WTC11 (cell line): ENCODE measurements around the gene TEC. TPM values are rescaled to one million over a fixed set of nuclear protein-coding genes. Genes with fewer than 3 reads are reported as not detected.

Experiments
- ATAC-seq: fragments of 200-7000 bp; cut with Tn5 transposase; 2 replicates; pipeline ENCODE4 v1.10.0; 2021; ENCODE audit warnings: mild to moderate bottlenecking, moderate library complexity
- CTCF ChIA-PET: fragments of 300-600 bp; sonication (Branson Sonifier 250); formaldehyde crosslinking; loops from one replicate; lab custom pipeline; 2021; ENCODE audit warnings: antibody characterized with exemption; lab: Charles Lee
- POLR2A ChIA-PET: fragments of 350-600 bp; sonication (Branson Sonifier 250); formaldehyde crosslinking; loops from one replicate; lab custom pipeline; 2021; ENCODE audit warnings: antibody characterized with exemption; lab: Charles Lee
- DNase-seq: peaks from one replicate; pipeline ENCODE4 v3.0.0; 2021; ENCODE audit warnings: low spot score
- H3K27ac Mint-ChIP-seq: 2 replicates; pipeline ENCODE4 v1.8.0; 2021; ENCODE audit warnings: mixed read lengths
- H3K27me3 Mint-ChIP-seq: 2 replicates; pipeline ENCODE4 v1.8.0; 2021; ENCODE audit warnings: low read depth, mild to moderate bottlenecking, moderate library complexity, mixed read lengths
- H3K36me3 Mint-ChIP-seq: 2 replicates; pipeline ENCODE4 v1.8.0; 2021; ENCODE audit warnings: mixed read lengths
- H3K4me1 Mint-ChIP-seq: 2 replicates; pipeline ENCODE4 v1.8.0; 2022; ENCODE audit warnings: mixed read lengths
- H3K4me3 Mint-ChIP-seq: 2 replicates; pipeline ENCODE4 v1.8.0; 2021; ENCODE audit warnings: mild to moderate bottlenecking, moderate library complexity, mixed read lengths
- H3K9me3 Mint-ChIP-seq: 2 replicates; pipeline ENCODE4 v1.8.0; 2021; ENCODE audit warnings: mixed read lengths
- CREM ChIP-seq: sonication (generic); formaldehyde crosslinking; IDR thresholded peaks from 2 replicates; pipeline ENCODE4 v1.8.1; 2022; ENCODE audit warnings: mild to moderate bottlenecking, missing genetic modification reagents, moderate library complexity
- ESRRA ChIP-seq: sonication (generic); formaldehyde crosslinking; IDR thresholded peaks from 2 replicates; pipeline ENCODE4 v1.8.1; 2022; ENCODE audit warnings: mild to moderate bottlenecking, missing genetic modification reagents, borderline replicate concordance
- FOXK1 ChIP-seq: sonication (generic); formaldehyde crosslinking; IDR thresholded peaks from 2 replicates; pipeline ENCODE4 v1.8.0; 2022; ENCODE audit warnings: mild to moderate bottlenecking, moderate library complexity, missing genetic modification reagents
- GRHL2 ChIP-seq: fragments of 250-450 bp; sonication (Bioruptor Pico); IDR thresholded peaks from 2 replicates; pipeline ENCODE4 v1.8.0; 2022; ENCODE audit warnings: mild to moderate bottlenecking, moderate library complexity; ENCODE audit not compliant: insufficient replicate concordance, severe bottlenecking
- JUN ChIP-seq: sonication (generic); formaldehyde crosslinking; IDR thresholded peaks from 2 replicates; pipeline ENCODE4 v1.8.0; 2023; ENCODE audit warnings: mild to moderate bottlenecking, missing genetic modification reagents
- NR2C2 ChIP-seq: sonication (generic); formaldehyde crosslinking; IDR thresholded peaks from 2 replicates; pipeline ENCODE4 v1.8.0; 2022; ENCODE audit warnings: mild to moderate bottlenecking, missing genetic modification reagents
- OVOL2 ChIP-seq: fragments of 250-450 bp; sonication (Bioruptor Pico); IDR thresholded peaks from 2 replicates; pipeline ENCODE4 v1.9.0; 2021; ENCODE audit warnings: mild to moderate bottlenecking, borderline replicate concordance
- SP1 ChIP-seq: sonication (generic); formaldehyde crosslinking; conservative IDR thresholded peaks from 2 replicates; pipeline ENCODE4 v1.8.1; 2022; ENCODE audit warnings: missing genetic modification reagents
- TEAD4 ChIP-seq: sonication (generic); formaldehyde crosslinking; IDR thresholded peaks from 2 replicates; pipeline ENCODE4 v1.8.0; 2022; ENCODE audit warnings: mild to moderate bottlenecking, missing genetic modification reagents
- ZNF121 ChIP-seq: sonication (generic); formaldehyde crosslinking; IDR thresholded peaks from 2 replicates; pipeline ENCODE4 v1.8.0; 2023; ENCODE audit warnings: missing genetic modification reagents
- ZNF263 ChIP-seq: sonication (generic); formaldehyde crosslinking; IDR thresholded peaks from 2 replicates; pipeline ENCODE4 v1.8.1; 2022; ENCODE audit warnings: low read depth, mild to moderate bottlenecking, moderate library complexity, missing genetic modification reagents
- ZNF423 ChIP-seq: fragments of 250-450 bp; sonication (Bioruptor Pico); IDR thresholded peaks from 2 replicates; pipeline ENCODE4 v2.1.2; 2022; ENCODE audit warnings: mild to moderate bottlenecking, moderate library complexity
- ZNF671 ChIP-seq: fragments of 250-450 bp; sonication (Bioruptor Pico); IDR thresholded peaks from 2 replicates; pipeline ENCODE4 v1.8.0; 2021; ENCODE audit warnings: mild to moderate bottlenecking
- total RNA-seq: library from RNA; stranded (reverse); gene quantifications from 3 replicates; pipeline ENCODE4 v1.2.3, GENCODE V29; 2021
- TF ChIP-seq, protein P1 (sequence below): fragments of 250-450 bp; sonication (Bioruptor Pico); IDR thresholded peaks from 2 replicates; pipeline ENCODE4 v1.9.0; 2021; ENCODE audit warnings: mild to moderate bottlenecking
- TF ChIP-seq, protein P2 (sequence below): fragments of 250-450 bp; sonication (Bioruptor Pico); IDR thresholded peaks from 2 replicates; pipeline ENCODE4 v1.9.0; 2021; ENCODE audit warnings: moderate library complexity, mild to moderate bottlenecking, inconsistent platforms, borderline replicate concordance
- TF ChIP-seq, protein P3 (sequence below): sonication (generic); formaldehyde crosslinking; IDR thresholded peaks from 2 replicates; pipeline ENCODE4 v1.8.0; 2023; ENCODE audit warnings: missing genetic modification reagents, mild to moderate bottlenecking, borderline replicate concordance
- TF ChIP-seq, protein P4 (sequence below): sonication (generic); formaldehyde crosslinking; IDR thresholded peaks from 2 replicates; pipeline ENCODE4 v1.8.0; 2022; ENCODE audit warnings: mild to moderate bottlenecking, missing genetic modification reagents
- TF ChIP-seq, protein P5 (sequence below): sonication (generic); formaldehyde crosslinking; IDR thresholded peaks from 2 replicates; pipeline ENCODE4 v1.8.0; 2022; ENCODE audit warnings: mild to moderate bottlenecking, missing genetic modification reagents
- TF ChIP-seq, protein P6 (sequence below): sonication (generic); formaldehyde crosslinking; conservative IDR thresholded peaks from 2 replicates; pipeline ENCODE4 v1.8.1; 2023; ENCODE audit warnings: mild to moderate bottlenecking, low read depth, missing genetic modification reagents, moderate library complexity
- TF ChIP-seq, protein P7 (sequence below): sonication (generic); formaldehyde crosslinking; IDR thresholded peaks from 2 replicates; pipeline ENCODE4 v1.8.1; 2022; ENCODE audit warnings: low read depth, mild to moderate bottlenecking, moderate library complexity, missing genetic modification reagents, borderline replicate concordance
- TF ChIP-seq, protein P8 (sequence below): sonication (generic); formaldehyde crosslinking; IDR thresholded peaks from 2 replicates; pipeline ENCODE4 v1.8.1; 2023; ENCODE audit warnings: mild to moderate bottlenecking, missing genetic modification reagents

Gene TEC
- total RNA-seq, 1 experiment from 2014 or later = 8.8 TPM

DNA sequence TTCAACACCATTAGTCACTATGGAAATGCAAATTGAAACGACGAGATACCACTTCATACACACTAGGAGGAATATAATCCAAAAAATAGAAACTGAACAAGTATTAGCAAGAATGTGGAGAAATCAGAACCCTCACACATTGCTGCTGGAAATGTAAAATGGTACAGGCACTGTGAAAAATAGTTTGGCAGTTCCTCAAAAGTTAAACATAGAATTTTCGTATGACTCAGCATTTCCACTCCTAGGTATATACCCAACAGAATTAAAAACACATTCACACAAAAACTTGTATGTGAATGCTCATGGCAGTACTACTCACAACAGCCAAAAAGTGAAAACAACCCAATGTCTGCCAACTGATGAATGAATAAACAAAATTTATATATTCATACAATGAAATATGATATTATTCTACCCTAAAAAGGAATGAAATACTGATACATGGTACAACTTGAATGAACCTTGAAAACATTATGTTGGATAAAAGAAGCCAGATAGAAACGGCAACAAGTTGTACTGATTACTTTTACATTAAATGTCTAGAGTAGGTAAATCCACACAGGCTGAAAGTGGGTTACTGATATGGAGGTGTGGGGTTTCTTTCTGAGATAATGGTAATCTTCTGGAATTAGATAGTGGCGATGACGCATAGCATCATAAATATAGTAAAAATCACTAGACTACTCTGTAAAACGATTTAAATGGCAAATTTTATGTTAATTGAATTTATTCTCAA lies 22.3 kb downstream of the TEC start (continued):
- TF ChIP-seq, protein P1, sequence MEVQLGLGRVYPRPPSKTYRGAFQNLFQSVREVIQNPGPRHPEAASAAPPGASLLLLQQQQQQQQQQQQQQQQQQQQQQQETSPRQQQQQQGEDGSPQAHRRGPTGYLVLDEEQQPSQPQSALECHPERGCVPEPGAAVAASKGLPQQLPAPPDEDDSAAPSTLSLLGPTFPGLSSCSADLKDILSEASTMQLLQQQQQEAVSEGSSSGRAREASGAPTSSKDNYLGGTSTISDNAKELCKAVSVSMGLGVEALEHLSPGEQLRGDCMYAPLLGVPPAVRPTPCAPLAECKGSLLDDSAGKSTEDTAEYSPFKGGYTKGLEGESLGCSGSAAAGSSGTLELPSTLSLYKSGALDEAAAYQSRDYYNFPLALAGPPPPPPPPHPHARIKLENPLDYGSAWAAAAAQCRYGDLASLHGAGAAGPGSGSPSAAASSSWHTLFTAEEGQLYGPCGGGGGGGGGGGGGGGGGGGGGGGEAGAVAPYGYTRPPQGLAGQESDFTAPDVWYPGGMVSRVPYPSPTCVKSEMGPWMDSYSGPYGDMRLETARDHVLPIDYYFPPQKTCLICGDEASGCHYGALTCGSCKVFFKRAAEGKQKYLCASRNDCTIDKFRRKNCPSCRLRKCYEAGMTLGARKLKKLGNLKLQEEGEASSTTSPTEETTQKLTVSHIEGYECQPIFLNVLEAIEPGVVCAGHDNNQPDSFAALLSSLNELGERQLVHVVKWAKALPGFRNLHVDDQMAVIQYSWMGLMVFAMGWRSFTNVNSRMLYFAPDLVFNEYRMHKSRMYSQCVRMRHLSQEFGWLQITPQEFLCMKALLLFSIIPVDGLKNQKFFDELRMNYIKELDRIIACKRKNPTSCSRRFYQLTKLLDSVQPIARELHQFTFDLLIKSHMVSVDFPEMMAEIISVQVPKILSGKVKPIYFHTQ = no peak
- TF ChIP-seq TEAD4 (CRISPR knock-in tag) (no peak), ZNF671 (no peak), SP1 (CRISPR knock-in tag) (no peak)
- TF ChIP-seq, protein P2, sequence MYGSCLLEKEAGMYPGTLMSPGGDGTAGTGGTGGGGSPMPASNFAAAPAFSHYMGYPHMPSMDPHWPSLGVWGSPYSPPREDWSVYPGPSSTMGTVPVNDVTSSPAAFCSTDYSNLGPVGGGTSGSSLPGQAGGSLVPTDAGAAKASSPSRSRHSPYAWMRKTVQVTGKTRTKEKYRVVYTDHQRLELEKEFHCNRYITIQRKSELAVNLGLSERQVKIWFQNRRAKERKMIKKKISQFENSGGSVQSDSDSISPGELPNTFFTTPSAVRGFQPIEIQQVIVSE (CRISPR knock-in tag) = no peak
- TF ChIP-seq, protein P3, sequence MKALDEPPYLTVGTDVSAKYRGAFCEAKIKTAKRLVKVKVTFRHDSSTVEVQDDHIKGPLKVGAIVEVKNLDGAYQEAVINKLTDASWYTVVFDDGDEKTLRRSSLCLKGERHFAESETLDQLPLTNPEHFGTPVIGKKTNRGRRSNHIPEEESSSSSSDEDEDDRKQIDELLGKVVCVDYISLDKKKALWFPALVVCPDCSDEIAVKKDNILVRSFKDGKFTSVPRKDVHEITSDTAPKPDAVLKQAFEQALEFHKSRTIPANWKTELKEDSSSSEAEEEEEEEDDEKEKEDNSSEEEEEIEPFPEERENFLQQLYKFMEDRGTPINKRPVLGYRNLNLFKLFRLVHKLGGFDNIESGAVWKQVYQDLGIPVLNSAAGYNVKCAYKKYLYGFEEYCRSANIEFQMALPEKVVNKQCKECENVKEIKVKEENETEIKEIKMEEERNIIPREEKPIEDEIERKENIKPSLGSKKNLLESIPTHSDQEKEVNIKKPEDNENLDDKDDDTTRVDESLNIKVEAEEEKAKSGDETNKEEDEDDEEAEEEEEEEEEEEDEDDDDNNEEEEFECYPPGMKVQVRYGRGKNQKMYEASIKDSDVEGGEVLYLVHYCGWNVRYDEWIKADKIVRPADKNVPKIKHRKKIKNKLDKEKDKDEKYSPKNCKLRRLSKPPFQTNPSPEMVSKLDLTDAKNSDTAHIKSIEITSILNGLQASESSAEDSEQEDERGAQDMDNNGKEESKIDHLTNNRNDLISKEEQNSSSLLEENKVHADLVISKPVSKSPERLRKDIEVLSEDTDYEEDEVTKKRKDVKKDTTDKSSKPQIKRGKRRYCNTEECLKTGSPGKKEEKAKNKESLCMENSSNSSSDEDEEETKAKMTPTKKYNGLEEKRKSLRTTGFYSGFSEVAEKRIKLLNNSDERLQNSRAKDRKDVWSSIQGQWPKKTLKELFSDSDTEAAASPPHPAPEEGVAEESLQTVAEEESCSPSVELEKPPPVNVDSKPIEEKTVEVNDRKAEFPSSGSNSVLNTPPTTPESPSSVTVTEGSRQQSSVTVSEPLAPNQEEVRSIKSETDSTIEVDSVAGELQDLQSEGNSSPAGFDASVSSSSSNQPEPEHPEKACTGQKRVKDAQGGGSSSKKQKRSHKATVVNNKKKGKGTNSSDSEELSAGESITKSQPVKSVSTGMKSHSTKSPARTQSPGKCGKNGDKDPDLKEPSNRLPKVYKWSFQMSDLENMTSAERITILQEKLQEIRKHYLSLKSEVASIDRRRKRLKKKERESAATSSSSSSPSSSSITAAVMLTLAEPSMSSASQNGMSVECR = no peak

DNA sequence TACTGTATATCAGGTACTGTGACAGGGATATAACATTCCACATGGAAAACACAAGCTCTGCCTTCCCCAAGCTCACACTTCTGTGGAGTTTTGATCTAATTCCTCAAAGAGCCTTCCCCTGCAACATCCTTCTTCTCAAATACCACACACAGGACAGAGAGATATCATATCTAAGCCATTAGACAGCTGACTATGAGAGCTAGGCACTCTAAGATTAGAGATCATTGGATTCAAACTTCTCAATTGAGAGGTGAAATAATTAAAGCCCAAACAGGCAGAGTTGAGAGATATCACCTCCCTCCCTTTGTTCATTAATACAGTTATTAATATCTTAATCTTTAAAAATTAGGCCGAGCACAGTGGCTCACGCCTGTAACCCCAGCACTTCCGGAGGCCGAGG lies 25.0 kb downstream of the TEC start:
- no peaks in the 10 kb centered on the region for H3K27me3 Mint-ChIP-seq
- ChIA-PET CTCF (no interaction called here), POLR2A (no interaction called here)
- no peak overlapping the region for H3K27ac Mint-ChIP-seq
- DNase-seq (no peak), ATAC-seq (no peak)
- H3K4me3 Mint-ChIP-seq = no peak overlapping the region
- H3K36me3 Mint-ChIP-seq = peaks cover 8% of the 10 kb centered on the region
- H3K9me3 Mint-ChIP-seq = peaks cover 8% of the 10 kb centered on the region; the same call in 1 of the 2 replicates
- no peak for TF ChIP-seq NR2C2 (CRISPR knock-in tag)
- no peak for TF ChIP-seq CREM (CRISPR knock-in tag)
- TF ChIP-seq ZNF263 (CRISPR knock-in tag) = no peak
- TF ChIP-seq ESRRA (CRISPR knock-in tag) = no peak
- no peak for TF ChIP-seq OVOL2 (CRISPR knock-in tag)
- no peak for TF ChIP-seq TEAD4 (CRISPR knock-in tag)
- TF ChIP-seq, protein P4, sequence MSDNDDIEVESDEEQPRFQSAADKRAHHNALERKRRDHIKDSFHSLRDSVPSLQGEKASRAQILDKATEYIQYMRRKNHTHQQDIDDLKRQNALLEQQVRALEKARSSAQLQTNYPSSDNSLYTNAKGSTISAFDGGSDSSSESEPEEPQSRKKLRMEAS = no peak
- no peak for TF ChIP-seq JUN (CRISPR knock-in tag)
- TF ChIP-seq, protein P5, sequence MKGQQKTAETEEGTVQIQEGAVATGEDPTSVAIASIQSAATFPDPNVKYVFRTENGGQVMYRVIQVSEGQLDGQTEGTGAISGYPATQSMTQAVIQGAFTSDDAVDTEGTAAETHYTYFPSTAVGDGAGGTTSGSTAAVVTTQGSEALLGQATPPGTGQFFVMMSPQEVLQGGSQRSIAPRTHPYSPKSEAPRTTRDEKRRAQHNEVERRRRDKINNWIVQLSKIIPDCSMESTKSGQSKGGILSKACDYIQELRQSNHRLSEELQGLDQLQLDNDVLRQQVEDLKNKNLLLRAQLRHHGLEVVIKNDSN = no peak
- no peak for TF ChIP-seq FOXK1 (CRISPR knock-in tag)
- no peak for TF ChIP-seq ZNF121 (CRISPR knock-in tag)
- no peak for TF ChIP-seq ZNF423 (CRISPR knock-in tag)
- no peak for TF ChIP-seq GRHL2 (CRISPR knock-in tag)
- TF ChIP-seq, protein P6, sequence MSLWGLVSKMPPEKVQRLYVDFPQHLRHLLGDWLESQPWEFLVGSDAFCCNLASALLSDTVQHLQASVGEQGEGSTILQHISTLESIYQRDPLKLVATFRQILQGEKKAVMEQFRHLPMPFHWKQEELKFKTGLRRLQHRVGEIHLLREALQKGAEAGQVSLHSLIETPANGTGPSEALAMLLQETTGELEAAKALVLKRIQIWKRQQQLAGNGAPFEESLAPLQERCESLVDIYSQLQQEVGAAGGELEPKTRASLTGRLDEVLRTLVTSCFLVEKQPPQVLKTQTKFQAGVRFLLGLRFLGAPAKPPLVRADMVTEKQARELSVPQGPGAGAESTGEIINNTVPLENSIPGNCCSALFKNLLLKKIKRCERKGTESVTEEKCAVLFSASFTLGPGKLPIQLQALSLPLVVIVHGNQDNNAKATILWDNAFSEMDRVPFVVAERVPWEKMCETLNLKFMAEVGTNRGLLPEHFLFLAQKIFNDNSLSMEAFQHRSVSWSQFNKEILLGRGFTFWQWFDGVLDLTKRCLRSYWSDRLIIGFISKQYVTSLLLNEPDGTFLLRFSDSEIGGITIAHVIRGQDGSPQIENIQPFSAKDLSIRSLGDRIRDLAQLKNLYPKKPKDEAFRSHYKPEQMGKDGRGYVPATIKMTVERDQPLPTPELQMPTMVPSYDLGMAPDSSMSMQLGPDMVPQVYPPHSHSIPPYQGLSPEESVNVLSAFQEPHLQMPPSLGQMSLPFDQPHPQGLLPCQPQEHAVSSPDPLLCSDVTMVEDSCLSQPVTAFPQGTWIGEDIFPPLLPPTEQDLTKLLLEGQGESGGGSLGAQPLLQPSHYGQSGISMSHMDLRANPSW = no peak
- TF ChIP-seq, protein P7, sequence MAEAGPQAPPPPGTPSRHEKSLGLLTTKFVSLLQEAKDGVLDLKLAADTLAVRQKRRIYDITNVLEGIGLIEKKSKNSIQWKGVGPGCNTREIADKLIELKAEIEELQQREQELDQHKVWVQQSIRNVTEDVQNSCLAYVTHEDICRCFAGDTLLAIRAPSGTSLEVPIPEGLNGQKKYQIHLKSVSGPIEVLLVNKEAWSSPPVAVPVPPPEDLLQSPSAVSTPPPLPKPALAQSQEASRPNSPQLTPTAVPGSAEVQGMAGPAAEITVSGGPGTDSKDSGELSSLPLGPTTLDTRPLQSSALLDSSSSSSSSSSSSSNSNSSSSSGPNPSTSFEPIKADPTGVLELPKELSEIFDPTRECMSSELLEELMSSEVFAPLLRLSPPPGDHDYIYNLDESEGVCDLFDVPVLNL (CRISPR knock-in tag) = no peak
- TF ChIP-seq, protein P8, sequence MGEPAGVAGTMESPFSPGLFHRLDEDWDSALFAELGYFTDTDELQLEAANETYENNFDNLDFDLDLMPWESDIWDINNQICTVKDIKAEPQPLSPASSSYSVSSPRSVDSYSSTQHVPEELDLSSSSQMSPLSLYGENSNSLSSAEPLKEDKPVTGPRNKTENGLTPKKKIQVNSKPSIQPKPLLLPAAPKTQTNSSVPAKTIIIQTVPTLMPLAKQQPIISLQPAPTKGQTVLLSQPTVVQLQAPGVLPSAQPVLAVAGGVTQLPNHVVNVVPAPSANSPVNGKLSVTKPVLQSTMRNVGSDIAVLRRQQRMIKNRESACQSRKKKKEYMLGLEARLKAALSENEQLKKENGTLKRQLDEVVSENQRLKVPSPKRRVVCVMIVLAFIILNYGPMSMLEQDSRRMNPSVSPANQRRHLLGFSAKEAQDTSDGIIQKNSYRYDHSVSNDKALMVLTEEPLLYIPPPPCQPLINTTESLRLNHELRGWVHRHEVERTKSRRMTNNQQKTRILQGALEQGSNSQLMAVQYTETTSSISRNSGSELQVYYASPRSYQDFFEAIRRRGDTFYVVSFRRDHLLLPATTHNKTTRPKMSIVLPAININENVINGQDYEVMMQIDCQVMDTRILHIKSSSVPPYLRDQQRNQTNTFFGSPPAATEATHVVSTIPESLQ (CRISPR knock-in tag) = no peak
- H3K4me1 Mint-ChIP-seq = peaks cover 14% of the 10 kb centered on the region
